Heart right ventricle (tissue), 16 donors: ENCODE results near the gene NT5DC4. TPM values are rescaled to one million over a fixed set of nuclear protein-coding genes. Genes with fewer than 3 reads are reported as not detected.

Experiments
- ATAC-seq, 8 donors: fragments of 200-7000 bp; cut with Tn5 transposase; one replicate each; pipeline ENCODE4 v1.9.1; 2020; ENCODE audit warnings: mild to moderate bottlenecking in 8 of 8, moderate library complexity in 8 of 8, moderate number of reproducible peaks in 1 of 8
- DNase-seq, 2 donors: peaks; one replicate each; pipeline ENCODE4 v3.0.0-alpha.2; 2020
- H3K27ac ChIP-seq, 10 donors: fragments of 200-600 bp; sonication (generic) in 2 of 10; one replicate each; pipeline versions ENCODE4 v1.5.0 to v1.8.0; 2020 to 2022; ENCODE audit warnings: mild to moderate bottlenecking in 3 of 10
- H3K27me3 ChIP-seq, 7 donors: fragments of 200-600 bp; one replicate each; pipeline ENCODE4 v1.8.0; 2021 to 2022; ENCODE audit warnings: mild to moderate bottlenecking in 2 of 7
- H3K36me3 ChIP-seq, 9 donors: fragments of 200-600 bp; sonication (generic) in 1 of 9; one replicate each; pipeline versions ENCODE4 v1.5.0 to v1.8.0; 2020 to 2022; ENCODE audit warnings: mild to moderate bottlenecking in 2 of 9
- H3K4me1 ChIP-seq, 9 donors: fragments of 200-600 bp; sonication (generic) in 1 of 9; one replicate each; pipeline versions ENCODE4 v1.5.0 to v1.8.0; 2020 to 2022; ENCODE audit warnings: mild to moderate bottlenecking in 4 of 9
- H3K4me3 ChIP-seq, 10 donors: fragments of 200-600 bp; sonication (generic) in 2 of 10; one replicate each; pipeline versions ENCODE4 v1.5.0 to v1.8.0; 2020 to 2022; ENCODE audit warnings: mild to moderate bottlenecking in 7 of 10, moderate library complexity in 2 of 10
- H3K9me3 ChIP-seq, 11 donors: fragments of 200-600 bp in 10 of 11; sonication (generic) in 2 of 11; one replicate each; pipeline versions ENCODE4 v1.5.0 to v1.8.0; 2013 to 2022; ENCODE audit warnings: mild to moderate bottlenecking in 2 of 11, control low read depth in 1 of 11, moderate library complexity in 1 of 11
- CTCF ChIP-seq, 9 donors: fragments of 200-600 bp; sonication (generic) in 2 of 9; IDR thresholded peaks; one replicate each; pipeline versions ENCODE4 v1.5.0 to v1.8.0; 2021 to 2022; ENCODE audit warnings: antibody characterized with exemption in 9 of 9, mild to moderate bottlenecking in 5 of 9, moderate library complexity in 1 of 9
- WGBS, 2 donors: extraction: QIAGEN DNeasy Blood & Tissue Kit; methylation state at CpG; one replicate each; pipeline ENCODE4 v1.1.7; 2013; ENCODE audit warnings: inconsistent platforms in 1 of 2; 5-methylcytosine and 5-hydroxymethylcytosine counted together
- intact Hi-C, 10 donors: fragments of 100-400 bp; cut with DNase I; formaldehyde crosslinking; loops; one replicate each; pipeline versions ENCODE4 v1.11.1 to v1.14.2; 2022
- long read RNA-seq, 3 donors: library from polyadenylated mRNA; unstranded; transcript quantifications; one replicate each; pipeline ENCODE4 v2.0.0, GENCODE V29; 2020 to 2021
- polyA plus RNA-seq, 2 donors: library from polyadenylated mRNA; stranded (reverse); fragments of 200-250 nt; gene quantifications; one replicate each; pipeline ENCODE4 v1.2.3, GENCODE V29; 2013
- total RNA-seq, 10 donors: library from RNA; stranded (reverse); fragmentation: NEBNext Ultra II Directional in 3 of 10; extraction: Animal tissue kit (Norgen Biotek cat#: 25700) in 3 of 10; gene quantifications; one replicate each; pipeline versions ENCODE4 v1.2.1 to v1.2.4, GENCODE V29; 2021 to 2023
- donor health status: Arrhythmogenic right ventricular cardiomyopathy.
- donor health status: ischemic (EF 13 %, LVEDD 7.1; RV severe dilation, severe dysfunction).
- donor health status: healthy with polysubstance abuse.
- donor health status: DM: no; HTN: yes; CAD: no.
- donor health status: DM: no; HTN: no; CAD: no.
- donor health status: ischemic (EF 25% LVEDD 6.9; RV normal size, moderate dysfunction).
- donor health status: ischemic (EF 25% LVEDD 5.7; RV mildly dilated, moderate dysfunction).
- donor health status: healthy.
- donor health status: DM: yes; HTN: yes; CAD: no.
- donor health status: Ischemic cardiomyopathy.
- donor health status: ischemic (EF 35%, LVEDD 5.7; RV mildly dilated, moderate dysfunction).
- donor health status: nonischemic (EF 11% LVEDD 7.7; RV severe dilation, severe dysfunction).
- donor health status: DM: yes; HTN: yes; CAD: no.
- donor health status: PGD.
- donor health status: ischemic (EF 29% LVEDD 5.4; RV normal size, mild dysfunction).
- donor health status: nonischemic (EF 23%, LVEDD 6.1; RV moderate dilation, normal function).

NT5DC4 gene
- total RNA-seq (under 1 TPM in 1 of 10 donors, not detected in 9; 0.35 TPM), polyA plus RNA-seq (not detected)
- long read RNA-seq, donor 1 = 0 reads
- long read RNA-seq, donor 2 = 0 reads
- long read RNA-seq, donor 3 = 0 reads

GRCh38 chr2:112720785-112721184 lies at the start of gene NT5DC4:
NT5DC4 (plus strand) TSS chr2:112721020; CDS start chr2:112721080, 60 bp downstream.
- intact Hi-C loops = loop anchor here in 1 of 10 donors (10.0 kb wide), 1 partner anchor 96 kb away; no protein-coding TSS in a partner anchor
- WGBS, 2 donors = 82 to 89% methylated on average over 6 of the region's 6 CpGs
- no peak within 1 kb of the TSS for H3K4me3 ChIP-seq
- no peaks in the 10 kb centered on the region for H3K36me3 ChIP-seq
- peaks cover 0 to 15% (median 0%) of the 10 kb centered on the region in 9 donors for H3K4me1 ChIP-seq
- no peaks in the 10 kb centered on the region for H3K27me3 ChIP-seq
- ATAC-seq (no peak), DNase-seq (no peak)
- H3K27ac ChIP-seq = no peak within 1 kb of the TSS
- TF ChIP-seq CTCF (IDR thresholded peaks at IDR 0.05) = no peak
- no peaks in the 10 kb centered on the region for H3K9me3 ChIP-seq

DNA sequence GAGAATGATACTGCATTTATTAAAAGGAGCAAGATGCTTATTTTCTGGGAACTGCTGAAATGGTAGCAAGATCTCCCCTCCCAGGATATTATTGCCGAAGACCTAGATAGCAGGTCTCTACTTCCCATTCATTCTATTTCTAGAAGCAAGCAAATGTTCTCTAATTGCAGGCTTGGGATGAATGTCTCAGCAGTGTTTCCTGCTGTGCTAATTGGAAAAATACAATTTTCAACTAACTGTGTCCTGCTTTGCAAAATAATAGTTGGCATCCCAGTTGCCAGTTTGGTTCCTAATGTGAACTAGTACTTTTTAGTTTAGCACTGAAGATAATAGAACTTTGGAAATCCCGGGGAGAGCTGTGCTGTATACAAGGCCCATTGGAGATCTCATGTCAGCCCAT lies 49.0 kb upstream of the NT5DC4 start:
- Histone ChIP-seq H3K27me3 (no peaks in the 10 kb centered on the region), H3K4me1 (peaks cover 0 to 28% (median 4%) of the 10 kb centered on the region in 9 donors), H3K36me3 (peaks cover 0 to 4% (median 0%) of the 10 kb centered on the region in 9 donors), H3K9me3 (no peaks in the 10 kb centered on the region), H3K4me3 (no peak overlapping the region), H3K27ac (peak overlapping the region in 1 of 10 donors; percentile 2)
- WGBS, 2 donors = 67 to 69% methylated on average over 2 of the region's 2 CpGs
- no peak for TF ChIP-seq CTCF (IDR thresholded peaks at IDR 0.05)
- no peak for ATAC-seq
- intact Hi-C loops = no loop called here
- no peak for DNase-seq

DNA sequence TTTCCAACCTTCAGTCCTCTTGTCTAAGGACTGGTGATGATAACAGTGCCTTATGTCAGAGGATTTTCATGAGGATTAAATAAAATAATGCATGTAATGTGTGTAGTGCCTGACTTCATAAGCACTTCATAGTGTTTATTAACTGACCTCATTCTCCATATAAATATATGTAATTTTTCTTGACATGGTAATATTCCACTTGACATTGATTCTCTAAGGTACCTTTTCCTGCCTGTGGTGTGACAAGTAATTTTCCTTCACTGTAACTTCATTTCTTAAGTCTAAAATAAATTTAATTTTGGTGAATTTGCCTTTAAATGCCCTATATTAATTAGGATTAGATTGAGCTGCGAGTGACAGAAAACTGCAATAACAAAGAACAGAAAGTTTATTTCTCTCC lies 47.8 kb upstream of the NT5DC4 start:
- WGBS, 2 donors = 95 to 98% methylated on average over 1 of the region's 1 CpG
- ATAC-seq (no peak), DNase-seq (no peak)
- no peak overlapping the region for H3K4me3 ChIP-seq
- H3K36me3 ChIP-seq = no peaks in the 10 kb centered on the region
- intact Hi-C loops = no loop called here
- H3K9me3 ChIP-seq = no peaks in the 10 kb centered on the region
- no peaks in the 10 kb centered on the region for H3K27me3 ChIP-seq
- H3K27ac ChIP-seq = no peak overlapping the region
- no peak for TF ChIP-seq CTCF (IDR thresholded peaks at IDR 0.05)
- H3K4me1 ChIP-seq = peaks cover 0 to 24% (median 4%) of the 10 kb centered on the region in 9 donors

DNA sequence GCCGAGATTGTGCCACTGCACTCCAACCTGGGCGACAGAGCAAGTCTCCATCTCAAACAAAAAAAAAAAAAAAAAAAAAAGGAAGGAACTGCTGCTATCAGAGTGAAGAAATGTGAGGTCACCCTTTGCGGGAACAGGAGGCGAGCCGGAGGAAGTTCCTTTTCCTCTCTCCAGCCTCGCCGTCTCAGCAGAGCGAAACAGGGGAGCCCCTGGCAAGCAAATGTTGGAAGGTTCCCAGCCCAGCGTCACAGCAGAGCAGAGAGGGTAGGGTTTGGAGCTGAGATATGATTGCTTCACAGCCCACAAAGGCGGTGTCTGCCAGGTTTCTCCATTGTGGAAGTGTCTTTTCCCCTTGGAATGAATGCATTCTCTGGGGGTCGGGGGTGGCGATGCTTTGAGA lies 46.6 kb upstream of the NT5DC4 start:
- no peak for TF ChIP-seq CTCF (IDR thresholded peaks at IDR 0.05)
- no peaks in the 10 kb centered on the region for H3K36me3 ChIP-seq
- H3K4me3 ChIP-seq = peak overlapping the region in 1 of 10 donors; percentile 27
- DNase-seq (peak; percentile 70 to 84), ATAC-seq (peak; percentile 88 to 97 (median 93))
- WGBS, 2 donors = 36 to 55% methylated on average over 12 of the region's 12 CpGs
- H3K27ac ChIP-seq = peak overlapping the region in 4 of 10 donors; percentile 39 to 82 (median 54)
- H3K4me1 ChIP-seq = peaks cover 0 to 25% (median 4%) of the 10 kb centered on the region in 9 donors
- no peaks in the 10 kb centered on the region for H3K27me3 ChIP-seq
- intact Hi-C loops = no loop called here
- H3K9me3 ChIP-seq = no peaks in the 10 kb centered on the region
